HPDE6-E6E7 (cell line): ENCODE data around the gene IDE.
"Not testable (repeated sequence)": the region's sequence is repeated elsewhere in the genome, so short reads cannot be mapped to it uniquely, and the experiment has no call there.

Experiments
- DNase-seq: peaks from one replicate; pipeline ENCODE4 v3.0.0; 2011; ENCODE audit warnings: missing footprints; ENCODE audit errors: extremely low spot score

The IDE gene

GRCh38 chr10:92492748-92493240 is 81.1 kb downstream of the IDE start:
- peak; percentile 39 for DNase-seq

DNA sequence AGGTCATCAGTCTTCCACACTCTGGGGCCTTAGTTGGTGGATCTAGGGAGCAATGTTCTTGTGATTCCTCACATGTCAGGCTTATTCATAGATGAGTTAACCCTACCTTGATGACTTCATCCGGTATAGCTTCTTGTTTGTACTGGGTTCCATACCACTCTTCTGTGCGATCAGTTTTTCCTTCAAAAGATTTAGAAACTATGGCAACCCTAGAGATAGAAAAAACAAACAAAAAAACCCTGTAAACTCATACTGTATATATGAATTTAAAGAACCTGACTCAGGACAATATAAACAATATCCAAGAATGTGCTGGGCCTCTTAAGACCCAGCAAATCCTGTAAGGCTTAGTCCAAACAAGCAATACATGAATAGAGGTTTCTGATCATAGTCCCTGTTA is 83.5 kb downstream of the IDE start:
- no peak for DNase-seq

DNA sequence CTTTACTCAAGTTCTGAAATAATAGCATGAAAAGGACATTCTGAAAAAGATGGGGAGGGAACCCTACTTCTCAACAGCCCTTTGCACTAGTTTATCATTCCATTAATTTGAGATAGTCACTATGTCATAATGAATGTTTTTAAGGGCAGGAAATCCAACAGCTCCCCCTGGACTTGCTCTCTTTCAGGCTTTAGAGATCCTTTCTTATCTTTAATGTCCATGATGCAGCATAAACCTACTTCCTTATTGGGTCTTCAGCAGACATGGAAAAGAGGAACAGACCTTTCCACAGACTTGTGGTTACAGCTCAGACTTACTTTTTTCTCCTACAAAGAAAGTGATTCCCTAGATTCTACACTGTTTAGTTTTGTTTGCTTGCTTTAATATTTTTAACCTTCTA is 87.3 kb downstream of the IDE start:
- DNase-seq, result no peak

GRCh38 chr10:92483539-92483938 is 90.4 kb downstream of the IDE start:
- no peak for DNase-seq

DNA sequence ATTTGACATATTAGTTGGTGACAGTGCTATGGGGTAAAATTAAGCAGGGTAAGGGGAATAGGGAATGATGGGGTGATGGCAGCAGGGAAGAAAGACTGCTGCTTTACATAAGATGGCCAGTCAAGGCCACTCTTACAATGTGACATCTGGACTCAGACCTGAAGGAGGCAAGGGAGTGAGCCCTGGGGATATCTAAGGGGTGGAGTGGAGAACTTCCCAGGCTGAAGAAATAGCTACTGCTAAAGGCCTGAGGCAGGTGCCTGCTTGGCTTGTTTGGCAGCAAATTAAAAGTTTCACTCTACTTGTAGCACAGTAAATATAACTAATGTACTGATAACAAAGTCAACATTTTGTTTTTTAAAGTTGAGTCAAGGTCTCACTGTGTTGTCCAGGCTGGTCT is 93.5 kb downstream of the IDE start:
- no peak for DNase-seq

DNA sequence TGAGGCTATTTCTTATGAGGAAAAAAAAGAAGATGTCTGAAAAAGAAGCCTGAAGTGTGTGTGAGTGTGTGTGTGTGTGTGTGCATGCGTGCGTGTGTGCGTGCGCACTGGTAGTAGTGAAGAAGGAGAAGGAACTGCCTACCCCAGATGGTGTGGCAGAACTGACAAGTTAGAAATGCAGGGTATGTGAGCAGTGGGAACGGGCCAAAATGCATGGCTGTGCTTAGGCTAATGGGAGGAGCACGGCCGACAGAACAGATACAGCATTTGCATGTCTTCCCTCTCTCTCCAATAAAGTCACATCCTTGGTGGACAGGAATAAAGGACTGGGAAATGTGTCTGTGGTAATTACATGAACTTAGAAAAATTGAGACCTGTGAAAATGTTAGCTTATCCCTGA is 94.3 kb downstream of the IDE start:
- no peak for DNase-seq

GRCh38 chr10:92478536-92478935 is 95.4 kb downstream of the IDE start:
- DNase-seq, result no peak

DNA sequence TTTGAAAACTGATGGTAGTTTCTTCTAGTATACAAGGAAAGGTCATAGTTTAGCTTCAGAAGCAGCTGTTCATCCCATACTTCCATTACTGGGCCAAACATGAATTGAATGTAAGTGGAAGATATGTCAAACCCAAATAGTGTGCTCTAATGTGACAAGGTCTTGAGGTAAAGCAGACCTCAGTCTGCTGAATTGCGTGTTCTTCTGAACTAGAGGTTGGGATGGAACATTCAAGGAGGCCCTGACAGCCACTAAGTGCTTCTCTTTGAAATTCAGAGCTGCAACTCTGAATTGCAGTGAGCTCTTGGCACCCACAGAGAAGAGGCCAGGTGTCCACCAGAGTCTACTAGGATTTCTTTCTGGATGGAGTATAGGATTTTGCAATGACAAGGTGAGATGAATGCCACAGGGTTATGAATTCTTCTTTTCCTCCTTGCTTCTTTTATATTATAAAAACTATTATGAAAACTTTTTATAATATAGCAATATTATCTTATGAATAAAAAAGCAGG is 98.5 kb downstream of the IDE start:
- DNase-seq, result no peak

DNA sequence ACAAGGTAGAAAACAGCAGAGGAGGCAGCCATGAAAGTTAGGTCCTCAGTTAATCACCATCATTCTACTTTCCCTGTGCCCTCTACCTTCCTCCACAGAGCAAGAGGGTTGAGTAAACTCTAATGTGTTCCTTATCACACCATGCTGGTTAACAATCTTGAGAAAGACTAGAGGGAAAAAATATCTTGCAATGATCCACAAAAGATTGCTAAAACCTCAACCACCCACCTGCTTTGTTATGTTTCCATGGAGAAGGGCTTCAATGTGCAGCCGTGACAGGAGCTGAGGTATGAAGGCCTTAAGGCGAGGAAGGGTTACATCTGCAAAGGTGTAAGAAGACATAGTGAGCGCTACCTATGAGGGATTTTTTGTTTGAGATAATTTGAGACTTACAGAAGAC is 103.9 kb downstream of the IDE start:
- no peak for DNase-seq

GRCh38 chr10:92464364-92464763 is 109.5 kb downstream of the IDE start:
- no peak for DNase-seq

- no peak for DNase-seq
These were observed 110.3 kb downstream of the IDE start for GRCh38 chr10:92463582-92463981.

- DNase-seq, result not testable (repeated sequence)
These were observed 118.9 kb downstream of the IDE start for GRCh38 chr10:92454955-92455354.

DNA sequence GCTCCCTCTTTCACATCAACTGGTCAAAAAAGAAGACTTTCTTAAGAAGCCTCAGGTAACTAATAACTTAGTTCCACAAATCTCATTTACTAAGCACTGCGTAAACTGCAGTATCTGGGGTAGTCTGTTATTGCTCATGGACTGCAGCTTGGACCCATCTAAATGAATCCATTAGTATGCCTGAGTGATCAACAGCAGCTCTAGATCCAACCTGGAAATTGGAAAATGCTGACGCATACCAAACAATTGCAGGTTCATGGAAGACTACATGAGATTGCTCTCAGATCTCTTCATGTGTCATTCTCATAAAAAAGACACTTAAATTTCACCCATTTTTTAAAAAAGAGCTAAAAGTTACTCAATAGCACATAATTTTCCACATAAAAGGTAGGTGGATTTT is 121.6 kb downstream of the IDE start:
- no peak for DNase-seq

DNA sequence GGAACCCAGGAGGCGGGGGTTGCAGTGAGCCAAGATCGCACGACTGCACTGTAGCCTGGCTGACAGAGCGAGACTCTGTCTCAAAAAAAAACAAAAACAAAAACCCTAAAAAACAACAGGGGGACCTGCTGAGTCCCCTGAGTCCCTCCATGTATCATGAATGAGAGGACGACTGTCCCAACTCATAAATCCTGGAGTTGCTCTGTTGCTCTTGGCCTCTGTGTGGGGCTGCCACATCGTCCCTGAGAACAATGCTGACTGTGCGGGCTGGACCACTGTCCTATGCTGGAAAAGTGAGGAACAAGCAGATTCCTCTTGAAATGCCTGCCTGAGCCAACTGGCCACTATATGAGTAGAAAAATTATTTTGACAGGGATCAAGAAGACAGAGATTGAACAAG is 122.5 kb downstream of the IDE start:
- no peak for DNase-seq

- no peak for DNase-seq
These were observed 123.0 kb downstream of the IDE start for GRCh38 chr10:92450896-92451295.

DNA sequence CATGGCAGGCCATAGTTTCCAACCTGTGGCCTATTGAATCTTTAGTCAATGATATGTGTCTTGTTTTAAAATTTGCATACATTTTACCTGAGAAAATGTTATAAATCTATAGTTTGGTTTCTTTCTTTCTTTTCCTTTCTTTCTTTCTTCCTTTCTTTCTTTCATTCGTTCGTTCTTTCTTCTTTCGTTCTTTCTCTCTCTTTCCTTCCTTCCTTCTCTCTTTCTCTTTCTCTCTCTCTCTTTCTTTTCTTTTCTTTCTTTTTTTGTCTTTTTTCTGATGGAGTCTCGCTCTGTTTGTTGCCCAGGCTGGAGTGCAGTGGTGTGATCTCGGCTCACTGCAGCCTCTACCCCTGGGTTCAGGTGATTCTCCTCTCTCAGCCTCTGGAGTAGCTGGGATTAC is 133.3 kb downstream of the IDE start:
- DNase-seq, result no peak

DNA sequence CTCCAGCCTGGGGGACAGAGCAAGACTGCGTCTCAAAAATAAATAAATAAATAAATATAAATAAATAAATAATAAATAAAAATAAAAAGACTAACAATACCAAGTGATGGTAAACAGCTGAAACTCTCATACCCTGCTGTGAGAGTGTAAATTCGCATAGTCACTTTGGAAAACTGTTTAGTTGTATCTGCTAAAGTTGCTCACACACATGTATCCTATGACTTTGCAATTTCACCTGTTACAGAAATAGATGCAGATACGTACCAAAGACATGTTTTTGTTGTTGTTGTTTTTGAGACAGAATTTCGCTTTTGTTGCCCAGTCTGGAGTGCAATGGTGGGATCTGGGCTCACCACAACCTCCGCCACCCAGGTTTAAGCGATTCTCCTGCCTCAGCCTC is 135.7 kb downstream of the IDE start:
- DNase-seq, result no peak

GRCh38 chr10:92436611-92437010 is 137.3 kb downstream of the IDE start:
- no peak for DNase-seq

- DNase-seq, result not testable (repeated sequence)
These were observed 137.8 kb downstream of the IDE start for GRCh38 chr10:92436065-92436464.

DNA sequence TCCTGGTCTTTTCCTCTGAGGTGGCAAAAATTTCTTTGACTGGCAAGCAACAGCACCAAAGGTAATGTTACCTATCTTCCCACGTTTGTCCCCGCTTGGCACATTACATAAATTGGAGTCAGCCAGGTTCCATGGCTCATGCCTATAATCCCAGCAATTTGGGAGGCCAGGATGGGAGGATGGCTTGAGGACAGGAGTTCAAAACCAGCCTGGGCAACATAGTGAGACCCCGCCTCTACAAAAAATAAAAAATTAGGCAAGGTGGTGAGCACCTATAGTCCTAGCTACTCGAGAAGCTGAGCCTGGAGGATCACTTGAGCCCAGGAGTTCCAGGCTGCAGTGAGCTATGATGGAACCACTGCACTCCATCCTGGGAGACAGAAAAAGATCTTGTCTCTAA is 139.5 kb downstream of the IDE start:
- DNase-seq, result no peak

- no peak for DNase-seq
These were observed 141.3 kb downstream of the IDE start for GRCh38 chr10:92432596-92432995.

DNA sequence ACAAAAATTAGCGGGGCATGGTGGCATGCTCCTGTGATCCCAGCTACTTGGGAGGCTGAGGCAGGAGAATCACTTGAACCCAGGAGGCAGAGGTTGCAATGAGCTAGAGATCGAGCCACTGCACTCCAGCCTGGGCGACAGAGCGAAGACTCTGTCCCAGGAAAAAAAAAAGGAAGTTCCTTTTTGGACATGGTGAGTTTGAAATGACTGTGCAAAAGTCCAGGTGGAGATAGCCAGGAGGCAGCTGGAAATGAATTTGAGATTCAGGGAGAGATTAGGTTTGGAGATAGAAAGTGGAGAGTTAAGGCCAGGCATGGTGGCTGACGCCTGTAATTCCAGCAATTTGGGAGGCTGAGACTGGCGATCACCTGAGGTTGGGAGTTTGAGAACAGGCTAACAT is 143.8 kb downstream of the IDE start:
- DNase-seq, result no peak

GRCh38 chr10:92421550-92421949 is 152.3 kb downstream of the IDE start:
- DNase-seq, result no peak

DNA sequence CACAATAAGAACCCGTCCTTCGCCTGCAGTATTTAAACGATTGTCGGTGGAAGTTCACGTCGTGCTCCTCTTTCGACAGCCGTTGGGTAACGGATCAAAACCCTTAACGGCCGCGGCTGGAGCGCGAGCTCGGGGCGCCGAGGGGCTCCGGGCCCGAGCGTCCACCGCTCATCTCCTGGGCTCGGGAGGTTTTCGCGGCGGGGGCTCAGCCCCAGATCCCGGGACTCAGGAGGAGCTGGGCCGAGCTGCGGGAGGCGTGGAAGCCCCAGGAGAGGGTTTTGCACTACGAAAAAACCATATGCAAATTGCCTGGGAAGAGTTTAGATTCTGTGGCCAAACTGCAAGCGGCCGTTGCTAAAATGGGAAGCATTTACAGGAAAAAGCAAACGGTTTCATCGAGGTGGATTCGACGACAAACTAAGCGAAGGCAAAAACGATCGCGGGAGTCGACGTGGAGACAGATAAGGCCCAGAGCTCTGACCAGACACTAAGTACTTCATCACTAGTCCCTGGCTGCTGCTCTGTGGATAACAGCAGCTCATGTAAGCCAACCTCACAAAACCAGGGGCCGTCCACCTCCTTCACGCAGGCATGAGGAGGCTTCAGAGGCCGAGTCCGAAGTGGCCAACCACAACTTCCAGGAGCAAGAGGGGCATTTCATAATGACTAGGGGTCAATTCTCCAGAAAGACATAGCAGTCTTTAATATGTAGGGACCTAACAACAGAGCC is 153.2 kb downstream of the IDE start:
- no peak for DNase-seq
